Measurements from ENCODE around the gene PTGIS.

DNA sequence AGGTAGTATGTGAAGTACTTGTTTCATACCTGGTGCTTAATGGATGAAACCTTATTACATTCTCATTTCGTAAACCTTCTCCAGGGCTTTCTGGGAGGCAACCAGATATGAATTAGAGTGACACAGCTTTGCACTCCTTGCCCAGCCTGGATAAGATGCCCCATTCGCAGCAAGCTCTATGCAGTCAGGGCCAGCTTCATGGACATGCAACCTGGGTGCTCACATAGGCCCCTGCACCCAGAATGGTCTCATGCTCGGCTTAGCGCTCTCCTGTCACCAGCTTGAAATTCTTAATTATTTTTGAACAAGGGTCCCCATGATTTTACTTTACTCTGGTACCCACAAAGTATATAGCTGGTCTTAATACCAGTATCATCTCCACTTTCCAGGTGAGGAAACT is 11.3 kb upstream of the PTGIS start:
- TF ChIP-seq, protein P1, sequence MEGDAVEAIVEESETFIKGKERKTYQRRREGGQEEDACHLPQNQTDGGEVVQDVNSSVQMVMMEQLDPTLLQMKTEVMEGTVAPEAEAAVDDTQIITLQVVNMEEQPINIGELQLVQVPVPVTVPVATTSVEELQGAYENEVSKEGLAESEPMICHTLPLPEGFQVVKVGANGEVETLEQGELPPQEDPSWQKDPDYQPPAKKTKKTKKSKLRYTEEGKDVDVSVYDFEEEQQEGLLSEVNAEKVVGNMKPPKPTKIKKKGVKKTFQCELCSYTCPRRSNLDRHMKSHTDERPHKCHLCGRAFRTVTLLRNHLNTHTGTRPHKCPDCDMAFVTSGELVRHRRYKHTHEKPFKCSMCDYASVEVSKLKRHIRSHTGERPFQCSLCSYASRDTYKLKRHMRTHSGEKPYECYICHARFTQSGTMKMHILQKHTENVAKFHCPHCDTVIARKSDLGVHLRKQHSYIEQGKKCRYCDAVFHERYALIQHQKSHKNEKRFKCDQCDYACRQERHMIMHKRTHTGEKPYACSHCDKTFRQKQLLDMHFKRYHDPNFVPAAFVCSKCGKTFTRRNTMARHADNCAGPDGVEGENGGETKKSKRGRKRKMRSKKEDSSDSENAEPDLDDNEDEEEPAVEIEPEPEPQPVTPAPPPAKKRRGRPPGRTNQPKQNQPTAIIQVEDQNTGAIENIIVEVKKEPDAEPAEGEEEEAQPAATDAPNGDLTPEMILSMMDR (IDR thresholded peaks at IDR 0.05) = no peak
- no peak for TF ChIP-seq ZFX (IDR thresholded peaks at IDR 0.05; ENCODE audit: borderline replicate concordance)

Measured in 22Rv1 (cell line).